Measurements from ENCODE around the gene RAPGEF5.

RAPGEF5 gene

GRCh38 chr7:22174574-22174953 lies 182.4 kb downstream of the RAPGEF5 start:
- Histone ChIP-seq H3K9ac (ENCODE audit: low read length) (no peak overlapping the region), H3K4me1 (ENCODE audit: control insufficient read depth, insufficient read depth, low read length) (peaks cover 14% of the 10 kb centered on the region; the same call in 1 of the 2 replicates), H3K36me3 (ENCODE audit: control insufficient read depth, insufficient read depth, low read length) (no peaks in the 10 kb centered on the region), H3K27ac (ENCODE audit: low read depth, low read length) (no peak overlapping the region), H3K9me3 (ENCODE audit: control insufficient read depth, insufficient read depth, low read depth, low read length) (no peaks in the 10 kb centered on the region), H3K27me3 (ENCODE audit: control insufficient read depth, insufficient read depth, low read length) (no peaks in the 10 kb centered on the region), H3K4me3 (ENCODE audit: low read depth, low read length) (no peak overlapping the region)

- no peak overlapping the region for H3K27ac ChIP-seq (ENCODE audit: low read depth, low read length)
- no peak overlapping the region for H3K9ac ChIP-seq (ENCODE audit: low read length)
- no peak overlapping the region for H3K4me3 ChIP-seq (ENCODE audit: low read depth, low read length)
- H3K4me1 ChIP-seq (ENCODE audit: control insufficient read depth, insufficient read depth, low read length) = peaks cover 13% of the 10 kb centered on the region; the same call in 1 of the 2 replicates
- no peaks in the 10 kb centered on the region for H3K9me3 ChIP-seq (ENCODE audit: control insufficient read depth, insufficient read depth, low read depth, low read length)
- H3K36me3 ChIP-seq (ENCODE audit: control insufficient read depth, insufficient read depth, low read length) = no peaks in the 10 kb centered on the region
- H3K27me3 ChIP-seq (ENCODE audit: control insufficient read depth, insufficient read depth, low read length) = no peaks in the 10 kb centered on the region
Observed at GRCh38 chr7:22173685-22174573, 183.0 kb downstream of the RAPGEF5 start.

GRCh38 chr7:22168129-22168634 lies 188.8 kb downstream of the RAPGEF5 start:
- Histone ChIP-seq H3K4me3 (ENCODE audit: low read depth, low read length) (no peak overlapping the region), H3K27ac (ENCODE audit: low read depth, low read length) (no peak overlapping the region), H3K27me3 (ENCODE audit: control insufficient read depth, insufficient read depth, low read length) (no peaks in the 10 kb centered on the region), H3K36me3 (ENCODE audit: control insufficient read depth, insufficient read depth, low read length) (no peaks in the 10 kb centered on the region), H3K9me3 (ENCODE audit: control insufficient read depth, insufficient read depth, low read depth, low read length) (no peaks in the 10 kb centered on the region), H3K4me1 (ENCODE audit: control insufficient read depth, insufficient read depth, low read length) (no peaks in the 10 kb centered on the region), H3K9ac (ENCODE audit: low read length) (no peak overlapping the region)

DNA sequence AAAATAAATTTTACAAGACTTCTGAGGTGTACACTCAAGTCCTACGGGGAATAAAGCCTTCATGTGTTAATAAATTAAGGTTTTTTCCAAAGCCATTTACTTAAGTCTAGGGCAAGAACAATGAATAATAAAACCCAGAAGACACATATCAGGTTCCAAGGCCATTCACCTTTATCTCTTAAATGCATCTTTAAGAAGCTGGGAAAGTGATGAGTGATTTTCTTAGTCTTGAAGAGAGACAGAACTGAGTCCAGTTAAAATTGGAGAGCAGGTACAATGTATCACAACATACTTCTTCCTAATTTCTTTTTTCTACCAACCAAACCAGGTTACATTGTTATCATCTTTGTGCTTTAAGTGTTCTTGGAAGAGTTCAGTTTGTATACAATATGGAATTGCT lies 189.5 kb downstream of the RAPGEF5 start:
- Histone ChIP-seq H3K36me3 (ENCODE audit: control insufficient read depth, insufficient read depth, low read length) (no peaks in the 10 kb centered on the region), H3K4me3 (ENCODE audit: low read depth, low read length) (no peak overlapping the region), H3K9ac (ENCODE audit: low read length) (no peak overlapping the region), H3K27me3 (ENCODE audit: control insufficient read depth, insufficient read depth, low read length) (no peaks in the 10 kb centered on the region), H3K27ac (ENCODE audit: low read depth, low read length) (no peak overlapping the region), H3K9me3 (ENCODE audit: control insufficient read depth, insufficient read depth, low read depth, low read length) (no peaks in the 10 kb centered on the region), H3K4me1 (ENCODE audit: control insufficient read depth, insufficient read depth, low read length) (no peaks in the 10 kb centered on the region)

GRCh38 chr7:22166928-22167327 lies 190.0 kb downstream of the RAPGEF5 start:
- no peak overlapping the region for H3K4me3 ChIP-seq (ENCODE audit: low read depth, low read length)
- no peaks in the 10 kb centered on the region for H3K36me3 ChIP-seq (ENCODE audit: control insufficient read depth, insufficient read depth, low read length)
- H3K4me1 ChIP-seq (ENCODE audit: control insufficient read depth, insufficient read depth, low read length) = no peaks in the 10 kb centered on the region
- no peak overlapping the region for H3K9ac ChIP-seq (ENCODE audit: low read length)
- H3K27me3 ChIP-seq (ENCODE audit: control insufficient read depth, insufficient read depth, low read length) = no peaks in the 10 kb centered on the region
- no peak overlapping the region for H3K27ac ChIP-seq (ENCODE audit: low read depth, low read length)
- H3K9me3 ChIP-seq (ENCODE audit: control insufficient read depth, insufficient read depth, low read depth, low read length) = no peaks in the 10 kb centered on the region

DNA sequence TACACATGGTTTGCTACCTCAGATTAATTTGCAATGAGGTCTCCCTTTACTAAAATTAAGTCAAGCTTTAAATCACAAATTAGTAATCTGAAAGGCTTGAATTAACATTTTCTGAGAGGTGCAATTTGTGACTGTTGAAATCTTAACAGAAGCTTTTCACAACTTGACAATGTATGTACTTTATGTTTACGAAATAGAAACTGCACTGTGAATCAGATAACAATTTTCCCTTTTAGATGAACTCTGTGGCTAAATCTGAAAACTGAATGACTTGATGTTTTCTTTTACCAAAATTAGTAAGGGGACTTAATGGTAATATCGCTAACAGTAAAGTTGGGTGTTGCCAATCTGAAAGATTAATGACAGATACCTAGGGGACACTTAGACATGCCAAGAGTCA lies 197.6 kb downstream of the RAPGEF5 start:
- Histone ChIP-seq H3K4me1 (ENCODE audit: control insufficient read depth, insufficient read depth, low read length) (0 out of 2 replicates have a peak, but pooled peaks cover under 1% of the 10 kb centered on the region), H3K9me3 (ENCODE audit: control insufficient read depth, insufficient read depth, low read depth, low read length) (no peaks in the 10 kb centered on the region), H3K9ac (ENCODE audit: low read length) (no peak overlapping the region), H3K27me3 (ENCODE audit: control insufficient read depth, insufficient read depth, low read length) (no peaks in the 10 kb centered on the region), H3K27ac (ENCODE audit: low read depth, low read length) (no peak overlapping the region), H3K4me3 (ENCODE audit: low read depth, low read length) (no peak overlapping the region), H3K36me3 (ENCODE audit: control insufficient read depth, insufficient read depth, low read length) (no peaks in the 10 kb centered on the region; the same call in 1 of the 2 replicates)

- H3K27me3 ChIP-seq (ENCODE audit: control insufficient read depth, insufficient read depth, low read length) = no peaks in the 10 kb centered on the region
- no peaks in the 10 kb centered on the region; the same call in 1 of the 2 replicates for H3K36me3 ChIP-seq (ENCODE audit: control insufficient read depth, insufficient read depth, low read length)
- H3K27ac ChIP-seq (ENCODE audit: low read depth, low read length) = no peak overlapping the region
- no peak overlapping the region for H3K4me3 ChIP-seq (ENCODE audit: low read depth, low read length)
- no peak overlapping the region for H3K9ac ChIP-seq (ENCODE audit: low read length)
- peaks cover 12% of the 10 kb centered on the region for H3K4me1 ChIP-seq (ENCODE audit: control insufficient read depth, insufficient read depth, low read length)
- H3K9me3 ChIP-seq (ENCODE audit: control insufficient read depth, insufficient read depth, low read depth, low read length) = no peaks in the 10 kb centered on the region
Observed at GRCh38 chr7:22157552-22157951, 199.4 kb downstream of the RAPGEF5 start.

DNA sequence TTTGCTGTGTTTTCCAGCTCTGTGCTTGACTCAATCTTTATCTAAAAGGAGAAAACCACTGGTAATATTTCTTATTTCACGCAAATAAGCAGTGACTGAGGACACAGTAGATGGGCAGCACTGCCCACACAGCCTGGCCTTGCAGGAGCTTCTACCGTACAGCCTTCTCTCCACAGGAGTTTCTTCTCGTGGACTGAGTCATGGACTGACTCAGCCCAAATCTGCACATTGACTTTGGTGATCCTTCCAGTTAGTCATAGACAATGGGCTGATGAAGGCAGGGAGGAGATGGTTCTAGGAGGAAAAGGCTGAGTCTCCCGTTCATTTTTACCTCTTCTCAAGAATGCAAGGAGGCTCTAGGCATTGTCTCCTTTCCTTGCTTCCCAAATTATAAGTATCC lies 200.7 kb downstream of the RAPGEF5 start:
- H3K4me1 ChIP-seq (ENCODE audit: control insufficient read depth, insufficient read depth, low read length) = peaks cover 12% of the 10 kb centered on the region
- H3K9ac ChIP-seq (ENCODE audit: low read length) = no peak overlapping the region
- H3K27me3 ChIP-seq (ENCODE audit: control insufficient read depth, insufficient read depth, low read length) = no peaks in the 10 kb centered on the region
- H3K4me3 ChIP-seq (ENCODE audit: low read depth, low read length) = no peak overlapping the region
- no peak overlapping the region for H3K27ac ChIP-seq (ENCODE audit: low read depth, low read length)
- no peaks in the 10 kb centered on the region; the same call in 1 of the 2 replicates for H3K36me3 ChIP-seq (ENCODE audit: control insufficient read depth, insufficient read depth, low read length)
- no peaks in the 10 kb centered on the region for H3K9me3 ChIP-seq (ENCODE audit: control insufficient read depth, insufficient read depth, low read depth, low read length)

DNA sequence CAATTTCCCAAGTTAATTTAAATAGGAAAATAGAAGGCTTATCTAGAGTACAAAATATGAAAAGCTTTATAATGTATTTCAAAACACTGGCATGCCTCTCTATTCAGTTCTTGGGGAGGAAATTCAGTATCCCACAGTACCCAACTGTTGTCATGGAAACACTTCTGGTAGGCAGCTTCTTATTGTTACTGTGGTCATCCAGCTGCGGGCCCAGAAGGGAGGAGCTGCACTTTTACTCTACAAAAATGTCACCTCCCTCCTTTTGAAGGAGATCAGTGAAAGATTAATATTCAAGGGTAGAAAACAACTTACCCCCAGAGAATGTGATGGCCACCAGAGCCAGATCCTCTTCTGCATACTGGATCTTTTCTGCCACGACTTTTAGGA lies 202.8 kb downstream of the RAPGEF5 start:
- Histone ChIP-seq H3K36me3 (ENCODE audit: control insufficient read depth, insufficient read depth, low read length) (no peaks in the 10 kb centered on the region; the same call in 1 of the 2 replicates), H3K4me1 (ENCODE audit: control insufficient read depth, insufficient read depth, low read length) (peaks cover 12% of the 10 kb centered on the region), H3K9ac (ENCODE audit: low read length) (no peak overlapping the region), H3K9me3 (ENCODE audit: control insufficient read depth, insufficient read depth, low read depth, low read length) (no peaks in the 10 kb centered on the region), H3K27ac (ENCODE audit: low read depth, low read length) (no peak overlapping the region), H3K4me3 (ENCODE audit: low read depth, low read length) (no peak overlapping the region), H3K27me3 (ENCODE audit: control insufficient read depth, insufficient read depth, low read length) (no peaks in the 10 kb centered on the region)

DNA sequence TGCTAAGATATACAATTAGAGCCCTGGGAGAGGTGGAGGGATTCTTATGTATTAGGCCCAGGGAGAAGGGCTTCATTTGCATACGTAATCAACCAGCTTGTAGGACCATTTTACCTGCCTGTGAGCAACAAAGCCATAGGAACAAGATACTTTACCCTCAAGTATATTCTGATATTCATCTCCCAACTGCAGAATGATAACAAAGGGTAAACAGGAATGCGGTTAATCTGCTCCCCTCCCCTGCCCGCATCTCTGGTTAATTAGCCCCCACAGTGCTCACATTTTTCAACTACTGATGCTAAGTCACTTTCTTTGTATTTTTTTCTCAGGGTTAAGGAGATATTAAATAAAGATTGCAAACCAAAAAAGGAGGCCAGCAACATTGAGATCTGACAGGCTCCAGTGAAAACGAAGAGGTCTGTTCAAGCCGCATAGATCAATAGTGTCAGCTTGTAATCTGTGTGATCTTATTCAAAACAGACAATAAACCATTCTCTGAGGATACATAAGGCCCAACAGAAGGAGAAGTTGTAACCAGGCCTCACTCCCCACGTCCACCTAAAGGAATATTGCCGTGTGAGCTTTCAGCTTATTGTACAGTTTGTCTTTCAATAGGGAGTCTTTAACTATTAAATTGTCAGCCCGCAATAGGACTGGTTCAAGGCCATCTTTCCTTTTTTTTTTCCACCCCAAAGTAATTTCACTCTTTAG lies 203.4 kb downstream of the RAPGEF5 start:
- no peaks in the 10 kb centered on the region for H3K27me3 ChIP-seq (ENCODE audit: control insufficient read depth, insufficient read depth, low read length)
- no peak overlapping the region for H3K27ac ChIP-seq (ENCODE audit: low read depth, low read length)
- no peaks in the 10 kb centered on the region; the same call in 1 of the 2 replicates for H3K36me3 ChIP-seq (ENCODE audit: control insufficient read depth, insufficient read depth, low read length)
- no peak overlapping the region for H3K9ac ChIP-seq (ENCODE audit: low read length)
- no peak overlapping the region for H3K4me3 ChIP-seq (ENCODE audit: low read depth, low read length)
- H3K9me3 ChIP-seq (ENCODE audit: control insufficient read depth, insufficient read depth, low read depth, low read length) = no peaks in the 10 kb centered on the region
- H3K4me1 ChIP-seq (ENCODE audit: control insufficient read depth, insufficient read depth, low read length) = peaks cover 12% of the 10 kb centered on the region

- Histone ChIP-seq H3K9me3 (ENCODE audit: control insufficient read depth, insufficient read depth, low read depth, low read length) (no peaks in the 10 kb centered on the region), H3K4me1 (ENCODE audit: control insufficient read depth, insufficient read depth, low read length) (peaks cover 12% of the 10 kb centered on the region), H3K9ac (ENCODE audit: low read length) (no peak overlapping the region), H3K36me3 (ENCODE audit: control insufficient read depth, insufficient read depth, low read length) (no peaks in the 10 kb centered on the region; the same call in 1 of the 2 replicates), H3K27ac (ENCODE audit: low read depth, low read length) (no peak overlapping the region), H3K4me3 (ENCODE audit: low read depth, low read length) (no peak overlapping the region), H3K27me3 (ENCODE audit: control insufficient read depth, insufficient read depth, low read length) (no peaks in the 10 kb centered on the region)
Observed at GRCh38 chr7:22152690-22153089, 204.3 kb downstream of the RAPGEF5 start.
